Measurements from ENCODE around the gene DHDH.

DHDH gene

GRCh38 chr19:48967346-48968178 is 34.1 kb downstream of the DHDH start:
- DNase-seq = peak; percentile 39

GRCh38 chr19:48968179-48968661 is 34.7 kb downstream of the DHDH start:
- no peak for DNase-seq

- no peak for DNase-seq
These were observed 35.3 kb downstream of the DHDH start for GRCh38 chr19:48968813-48969218.

- DNase-seq = peak; percentile 39
These were observed 36.0 kb downstream of the DHDH start for GRCh38 chr19:48969276-48970138.

GRCh38 chr19:48970139-48970766 is 36.8 kb downstream of the DHDH start:
- no peak for DNase-seq

- peak; percentile 72 for DNase-seq
These were observed 37.5 kb downstream of the DHDH start for GRCh38 chr19:48970923-48971395.

GRCh38 chr19:48975947-48976847 is 42.7 kb downstream of the DHDH start:
- DNase-seq = no peak

- DNase-seq = no peak
These were observed 43.6 kb downstream of the DHDH start for GRCh38 chr19:48977061-48977460.

GRCh38 chr19:48982280-48982679 is 48.8 kb downstream of the DHDH start:
- DNase-seq = no peak

- no peak for DNase-seq
These were observed 52.2 kb downstream of the DHDH start for GRCh38 chr19:48985711-48986110.

- DNase-seq = no peak
These were observed 52.7 kb downstream of the DHDH start for GRCh38 chr19:48986211-48986610.

GRCh38 chr19:48987323-48987722 is 53.8 kb downstream of the DHDH start:
- no peak for DNase-seq

- no peak for DNase-seq
These were observed 54.8 kb downstream of the DHDH start for GRCh38 chr19:48988286-48988685.

- no peak for DNase-seq
These were observed 55.4 kb downstream of the DHDH start for GRCh38 chr19:48988860-48989259.

- no peak for DNase-seq
These were observed 56.3 kb downstream of the DHDH start for GRCh38 chr19:48989701-48990291.

GRCh38 chr19:48990400-48990799 is 56.9 kb downstream of the DHDH start:
- DNase-seq = no peak

- no peak for DNase-seq
These were observed 57.6 kb downstream of the DHDH start for GRCh38 chr19:48991011-48991609.

- DNase-seq = peak; percentile 76
These were observed 58.5 kb downstream of the DHDH start for GRCh38 chr19:48991873-48992580.

GRCh38 chr19:48992581-48993174 is 59.2 kb downstream of the DHDH start:
- DNase-seq = no peak

All from fibroblast of skin of right quadriceps (primary cell).